Adrenal gland (tissue), 5 donors: ENCODE data around the gene FYB1.

Experiments
- CTCF ChIP-seq, 6 experiments: fragments of 450-650 bp in 4 of 6; fragments of 200-600 bp in 2 of 6; sonication (generic) in 1 of 6; IDR thresholded peaks; 1 replicate in 5 of 6; 2 replicates in 1 of 6; pipeline versions ENCODE4 v1.5.1 to v1.8.0; 2016 to 2021; ENCODE audit warnings: antibody characterized with exemption in 6 of 6, mild to moderate bottlenecking in 2 of 6, moderate library complexity in 1 of 6
- POLR2A ChIP-seq, 2 donors: fragments of 450-650 bp; IDR thresholded peaks; one replicate each; pipeline ENCODE4 v1.6.1; 2017; ENCODE audit warnings: antibody characterized with exemption in 2 of 2, mild to moderate bottlenecking in 2 of 2, moderate library complexity in 1 of 2
- donor health status: DM: no; HTN: no; CAD: no.

GRCh38 chr5:39064450-39064849 lies 154.9 kb downstream of the FYB1 start:
- TF ChIP-seq CTCF (IDR thresholded peaks at IDR 0.05) (no peak), POLR2A (IDR thresholded peaks at IDR 0.05) (no peak)
